Fibroblast of lung (primary cell): Measurements from ENCODE around the gene CLTCL1. TPM values are rescaled to one million over a fixed set of nuclear protein-coding genes. Genes with fewer than 3 reads are reported as not detected.
"Not testable (repeated sequence)": the region's sequence is repeated elsewhere in the genome, so short reads cannot be mapped to it uniquely, and the experiment has no call there.

ENCODE experiments used
- DNase-seq, 2 donors: peaks; one replicate each; pipeline versions ENCODE4 v3.0.0 to v3.0.0-alpha.2; 2010; ENCODE audit warnings: low read depth in 2 of 2
- H2AFZ ChIP-seq: 2 replicates; pipeline ENCODE4 v1.5.1; 2012; ENCODE audit warnings: low read length, control low read depth, inconsistent platforms
- H3K27ac ChIP-seq: 2 replicates; pipeline ENCODE4 v1.5.1; 2011; ENCODE audit warnings: low read length, control low read depth; ENCODE audit not compliant: insufficient read depth
- H3K27me3 ChIP-seq: 2 replicates; pipeline ENCODE4 v1.5.1; 2011; ENCODE audit warnings: mild to moderate bottlenecking, low read length; ENCODE audit not compliant: control insufficient read depth, insufficient read depth
- H3K36me3 ChIP-seq: 2 replicates; pipeline ENCODE4 v1.5.1; 2011; ENCODE audit warnings: low read length; ENCODE audit not compliant: control insufficient read depth, insufficient read depth
- H3K4me1 ChIP-seq: 2 replicates; pipeline ENCODE4 v1.5.1; 2011; ENCODE audit warnings: low read length; ENCODE audit not compliant: control insufficient read depth, insufficient read depth; ENCODE audit errors: extremely low read depth
- H3K4me2 ChIP-seq: 2 replicates; pipeline ENCODE4 v1.5.1; 2011; ENCODE audit warnings: low read length, control low read depth; ENCODE audit not compliant: insufficient read depth; ENCODE audit errors: extremely low read depth
- H3K4me3 ChIP-seq, 4 experiments: fragments of 200-600 bp in 1 of 4; sonication (generic) in 1 of 4; replicated peaks in 1 of 4; 2 replicates each; pipeline ENCODE4 v1.5.1; 2011 to 2016; ENCODE audit warnings: low read length in 4 of 4, low read depth in 3 of 4, mild to moderate bottlenecking in 3 of 4, control low read depth in 2 of 4, inconsistent platforms in 1 of 4, mixed read lengths in 1 of 4; ENCODE audit not compliant: insufficient read depth in 1 of 4; ENCODE audit errors: control extremely low read depth in 1 of 4
- H3K79me2 ChIP-seq: 2 replicates; pipeline ENCODE4 v1.5.1; 2012; ENCODE audit warnings: mild to moderate bottlenecking, low read length, inconsistent platforms; ENCODE audit not compliant: control insufficient read depth, insufficient read depth
- H3K9ac ChIP-seq: 2 replicates; pipeline ENCODE4 v1.5.1; 2011; ENCODE audit warnings: mild to moderate bottlenecking, low read length, control low read depth; ENCODE audit not compliant: insufficient read depth
- H3K9me3 ChIP-seq: 2 replicates; pipeline ENCODE4 v1.5.1; 2012; ENCODE audit warnings: low read depth, low read length; ENCODE audit not compliant: control insufficient read depth, insufficient read depth
- H4K20me1 ChIP-seq: 2 replicates; pipeline ENCODE4 v1.5.1; 2011; ENCODE audit warnings: low read length; ENCODE audit not compliant: control insufficient read depth, insufficient read depth; ENCODE audit errors: extremely low read depth
- CTCF ChIP-seq, 2 donors: IDR thresholded peaks in 1 of 2; conservative IDR thresholded peaks in 1 of 2; 1 replicate in 1 of 2; 2 replicates in 1 of 2; pipeline ENCODE4 v1.5.1; 2011 to 2012; ENCODE audit warnings: low read length in 2 of 2, control low read depth in 1 of 2, inconsistent platforms in 1 of 2, low read depth in 1 of 2, mild to moderate bottlenecking in 1 of 2
- EZH2 ChIP-seq: IDR thresholded peaks from 2 replicates; pipeline ENCODE4 v1.5.1; 2012; ENCODE audit warnings: low read length, control low read depth, mild to moderate bottlenecking; ENCODE audit errors: missing control alignments
- polyA plus RNA-seq, 2 donors: library from polyadenylated mRNA; depleted of rRNA in 1 of 2; stranded (reverse) in 1 of 2; unstranded in 1 of 2; fragments of >200 nt; gene quantifications; 2 replicates each; pipeline ENCODE4 v1.2.1, GENCODE V29; 2011 to 2012; ENCODE audit warnings: missing spikeins in 1 of 2
- total RNA-seq: library from RNA; depleted of rRNA; stranded (reverse); fragments of >200 nt; gene quantifications from 2 replicates; pipeline ENCODE4 v1.2.1, GENCODE V29; 2014

The CLTCL1 gene
- total and polyA plus RNA-seq, 2 donors (not counting 1 experiment from before 2014, with no cell fraction given), result 6.5 to 13.4 TPM

- H3K4me1 ChIP-seq, result peaks cover 27% of the 10 kb centered on the region
- no peak overlapping the region for H3K4me3 ChIP-seq
- H3K4me2 ChIP-seq, result no peak overlapping the region
- H3K9ac ChIP-seq, result no peak overlapping the region
- H3K27me3 ChIP-seq, result no peaks in the 10 kb centered on the region
- H4K20me1 ChIP-seq, result no peaks in the 10 kb centered on the region
- no peaks in the 10 kb centered on the region for H3K79me2 ChIP-seq
- H3K36me3 ChIP-seq, result no peaks in the 10 kb centered on the region
- H3K9me3 ChIP-seq, result no peaks in the 10 kb centered on the region
- peak; percentile 75 to 94 for DNase-seq
- no peak overlapping the region for H3K27ac ChIP-seq
- no peak for TF ChIP-seq EZH2
- TF ChIP-seq CTCF (conservative IDR thresholded peaks at IDR 0.05 in 1 of 2, IDR thresholded peaks at IDR 0.05 in 1 of 2; ENCODE audit: low read depth in 1 of 2, low read length in 2 of 2), result no peak
- no peak overlapping the region for H2AFZ ChIP-seq
Observed at GRCh38 chr22:19287889-19288288, 3.6 kb downstream of the CLTCL1 start.

GRCh38 chr22:19287076-19287707 lies 4.3 kb downstream of the CLTCL1 start:
- no peaks in the 10 kb centered on the region for H3K36me3 ChIP-seq
- no peak overlapping the region for H2AFZ ChIP-seq
- no peak overlapping the region for H3K4me3 ChIP-seq
- H3K79me2 ChIP-seq, result no peaks in the 10 kb centered on the region
- DNase-seq, result peak; percentile 24 to 83
- H3K27ac ChIP-seq, result no peak overlapping the region
- H3K27me3 ChIP-seq, result no peaks in the 10 kb centered on the region
- no peaks in the 10 kb centered on the region for H3K9me3 ChIP-seq
- no peaks in the 10 kb centered on the region for H4K20me1 ChIP-seq
- no peak overlapping the region for H3K9ac ChIP-seq
- H3K4me1 ChIP-seq, result peaks cover 25% of the 10 kb centered on the region
- no peak for TF ChIP-seq CTCF (conservative IDR thresholded peaks at IDR 0.05 in 1 of 2, IDR thresholded peaks at IDR 0.05 in 1 of 2; ENCODE audit: low read depth in 1 of 2, low read length in 2 of 2)
- no peak for TF ChIP-seq EZH2
- no peak overlapping the region for H3K4me2 ChIP-seq

- Histone ChIP-seq H3K9ac (no peak overlapping the region), H3K36me3 (no peaks in the 10 kb centered on the region), H4K20me1 (no peaks in the 10 kb centered on the region), H2AFZ (no peak overlapping the region), H3K4me2 (peak overlapping the region; percentile 37), H3K9me3 (no peaks in the 10 kb centered on the region), H3K27ac (peak overlapping the region; percentile 31), H3K79me2 (no peaks in the 10 kb centered on the region), H3K27me3 (no peaks in the 10 kb centered on the region), H3K4me3 (no peak overlapping the region), H3K4me1 (peaks cover 23% of the 10 kb centered on the region)
- DNase-seq, result no peak
- no peak for TF ChIP-seq CTCF (conservative IDR thresholded peaks at IDR 0.05 in 1 of 2, IDR thresholded peaks at IDR 0.05 in 1 of 2; ENCODE audit: low read depth in 1 of 2, low read length in 2 of 2)
- no peak for TF ChIP-seq EZH2
Observed at GRCh38 chr22:19285831-19286230, 5.7 kb downstream of the CLTCL1 start.

- not testable (repeated sequence) for H3K4me3 ChIP-seq, H3K9me3 ChIP-seq, DNase-seq, H4K20me1 ChIP-seq, H3K4me1 ChIP-seq, H3K9ac ChIP-seq, H3K79me2 ChIP-seq, H3K36me3 ChIP-seq, H3K27me3 ChIP-seq, H3K4me2 ChIP-seq, H3K27ac ChIP-seq, H2AFZ ChIP-seq
Observed at GRCh38 chr22:19279143-19279542, 12.4 kb downstream of the CLTCL1 start.
